AG08396 (cell line): ENCODE data around the gene GRB10.

Source experiments
- DNase-seq: peaks from one replicate; pipeline ENCODE4 v3.0.0; 2012; ENCODE audit warnings: low spot score, mixed read lengths

Gene GRB10

DNA sequence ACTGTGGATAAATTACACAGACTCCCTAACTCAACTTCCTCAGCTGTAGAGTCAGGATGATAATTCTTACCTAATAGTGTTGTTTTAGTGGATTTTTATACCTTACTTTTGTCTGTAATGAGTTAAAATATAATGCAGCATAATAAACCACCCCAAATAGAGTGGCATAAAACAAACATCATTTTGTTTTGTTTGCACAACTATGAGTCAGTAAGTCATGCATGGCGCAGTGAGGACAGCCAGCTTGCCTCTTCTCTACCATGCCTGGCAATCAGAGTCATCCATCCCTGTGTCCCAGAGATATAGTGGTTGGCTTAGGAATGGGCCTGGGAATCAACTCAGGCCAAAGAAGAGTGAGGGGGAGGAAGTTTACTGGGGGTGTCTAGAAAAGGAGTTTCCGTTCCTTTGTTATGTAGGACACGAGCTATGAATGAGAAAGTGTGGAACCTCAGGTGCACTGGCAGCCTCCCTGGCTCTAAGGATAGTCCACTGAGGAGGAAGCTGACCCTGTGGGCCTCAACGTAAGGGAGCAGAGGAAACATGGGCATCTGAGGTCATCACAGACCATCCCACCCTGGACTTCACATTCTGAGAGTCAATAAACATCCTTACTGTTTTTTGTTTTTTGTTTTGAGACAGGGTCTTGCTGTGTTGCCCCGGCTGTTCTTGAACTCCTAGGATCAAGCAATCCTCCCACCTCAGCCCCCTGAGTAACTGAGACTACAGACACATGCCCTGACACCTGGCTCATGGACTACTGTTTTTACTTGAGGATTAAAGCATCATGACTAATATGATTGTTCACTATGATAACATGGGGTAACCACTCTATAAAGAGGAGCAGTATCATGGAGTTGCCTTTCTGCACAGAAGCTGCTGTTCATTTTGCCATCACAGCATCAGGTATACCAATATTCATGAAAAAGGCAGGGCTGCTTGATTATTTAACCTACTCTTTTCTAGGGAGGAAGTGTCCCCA lies 21.0 kb upstream of the GRB10 start:
- DNase-seq: no peak

GRCh38 chr7:50801907-50802306 lies 19.2 kb upstream of the GRB10 start:
- no peak for DNase-seq

DNA sequence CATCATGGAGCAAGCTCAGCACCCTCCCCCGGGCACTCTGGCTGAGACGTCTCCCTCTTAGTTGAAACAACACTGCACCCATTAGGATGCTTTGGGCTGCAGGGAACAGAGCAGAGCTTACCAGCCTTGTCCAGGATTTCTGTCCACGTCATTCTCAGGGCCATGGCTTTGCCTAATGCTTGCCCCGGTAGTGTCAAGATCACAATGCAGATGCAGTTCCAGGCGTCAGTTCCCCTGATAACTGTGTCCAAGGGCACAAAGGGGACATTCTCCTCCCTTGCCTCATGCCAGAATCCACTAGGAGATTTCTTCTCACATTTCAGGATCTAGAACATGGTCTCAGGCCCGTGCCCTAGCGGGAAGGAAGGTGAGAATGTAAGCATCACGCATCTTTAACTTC lies 17.2 kb upstream of the GRB10 start:
- DNase-seq: no peak

- no peak for DNase-seq
These were observed 15.4 kb upstream of the GRB10 start for GRCh38 chr7:50798126-50798525.

DNA sequence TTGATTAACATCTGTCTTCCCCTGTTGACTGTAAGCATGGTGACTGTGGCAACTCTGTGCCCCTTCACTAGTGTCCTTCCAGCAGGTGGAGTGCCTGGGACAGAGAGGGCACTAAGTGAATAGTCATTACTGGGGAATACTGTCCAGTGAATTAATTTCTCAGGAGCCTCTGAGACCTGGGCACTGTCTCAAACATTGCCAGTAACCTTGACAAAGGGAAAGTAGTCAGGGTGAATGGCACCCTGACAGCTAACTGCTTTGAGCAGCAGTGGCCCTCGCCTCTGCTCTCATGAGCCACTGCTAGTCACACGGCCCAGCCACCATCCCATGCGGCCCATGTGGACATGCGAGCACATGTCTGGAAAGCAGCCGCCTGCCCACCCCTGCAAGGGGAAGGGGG lies 13.1 kb upstream of the GRB10 start:
- no peak for DNase-seq

DNA sequence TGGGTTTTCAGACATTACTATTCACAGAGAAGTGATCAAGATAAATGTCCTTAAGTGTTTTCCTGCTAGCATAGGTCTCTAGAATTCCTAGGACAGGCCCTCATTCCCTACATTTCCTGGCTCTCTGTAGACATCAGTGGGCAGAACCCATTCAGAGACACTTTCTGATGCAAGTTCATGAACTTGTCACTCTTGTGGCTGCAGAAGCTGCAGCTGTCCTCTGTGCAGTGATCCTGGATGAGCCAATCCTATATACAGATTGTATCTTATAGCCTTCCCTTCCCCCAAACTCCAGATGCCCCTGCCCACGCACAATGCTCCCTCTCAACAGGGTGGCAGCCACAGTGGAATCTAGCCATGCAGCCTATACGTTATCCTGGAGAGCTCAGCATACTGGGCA lies 12.6 kb upstream of the GRB10 start:
- DNase-seq: no peak

DNA sequence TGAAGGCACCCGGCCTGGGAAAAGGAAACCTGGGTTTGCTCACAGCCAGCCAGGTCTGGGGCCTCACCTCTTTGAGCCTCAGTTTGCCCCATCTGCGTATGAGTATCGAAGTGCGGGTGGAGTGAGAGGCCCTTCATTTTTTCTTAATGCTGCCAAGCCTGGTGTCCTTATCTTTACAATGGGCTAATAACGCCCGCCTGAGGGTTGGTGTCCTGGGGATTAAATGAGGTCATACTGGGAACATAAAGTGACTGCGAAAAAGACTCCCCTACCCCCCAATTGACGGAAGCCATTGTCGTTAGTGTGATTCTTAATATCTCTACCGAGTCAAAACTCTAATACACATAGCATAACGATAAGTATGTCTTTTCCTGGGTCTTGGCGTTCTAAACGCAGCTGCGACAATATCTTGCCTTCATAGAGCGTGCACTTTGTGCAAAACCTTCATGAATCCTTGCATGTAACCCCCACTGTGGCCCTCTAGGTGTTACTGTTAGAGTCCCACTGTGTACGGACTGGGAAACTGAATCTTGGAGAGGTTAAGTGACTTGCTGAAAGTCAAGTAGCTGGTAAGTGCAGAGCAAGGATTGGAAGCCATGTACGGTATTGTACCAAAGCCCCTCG lies 11.4 kb upstream of the GRB10 start:
- no peak for DNase-seq

GRCh38 chr7:50793120-50793946 lies 10.6 kb upstream of the GRB10 start:
- DNase-seq: peak; percentile 90

DNA sequence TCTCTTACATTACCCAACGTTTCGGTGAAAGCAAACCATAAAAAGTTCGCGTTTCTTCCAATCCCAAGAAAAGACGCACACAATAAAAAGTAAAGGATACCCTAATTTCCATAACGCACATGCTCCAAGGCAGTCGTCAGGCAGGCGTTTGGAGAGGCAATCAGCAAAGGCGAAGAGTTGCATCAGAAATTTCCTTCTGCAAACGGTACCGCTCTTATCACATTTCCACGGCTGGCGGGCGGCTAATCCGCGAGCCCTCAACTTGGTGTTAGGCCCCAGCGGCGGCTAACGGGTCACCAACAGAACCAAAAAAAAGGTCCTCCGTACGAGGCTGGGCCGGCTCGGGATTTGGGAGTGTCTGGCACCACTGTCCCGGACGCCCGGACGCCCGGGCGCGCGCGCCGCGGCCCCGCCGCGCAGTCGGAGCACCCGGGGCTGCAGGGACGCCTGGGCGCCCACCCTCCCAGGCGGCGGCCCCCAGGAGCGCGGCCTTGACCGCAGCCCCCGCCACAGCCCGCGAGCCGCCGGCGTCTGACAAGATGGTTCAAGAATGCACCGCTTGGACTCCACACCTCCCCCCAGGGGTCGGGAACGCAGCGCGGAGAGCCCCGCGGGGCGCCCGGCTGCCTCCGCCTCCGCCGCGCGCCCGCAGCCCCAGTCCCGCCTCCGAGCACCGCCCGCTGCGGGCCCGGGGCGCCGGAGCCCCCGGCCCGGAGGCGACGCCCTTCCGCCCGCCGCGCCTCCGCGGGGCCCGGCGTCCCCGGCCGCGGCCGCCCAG lies 9.8 kb upstream of the GRB10 start:
- peak; percentile 76 for DNase-seq

DNA sequence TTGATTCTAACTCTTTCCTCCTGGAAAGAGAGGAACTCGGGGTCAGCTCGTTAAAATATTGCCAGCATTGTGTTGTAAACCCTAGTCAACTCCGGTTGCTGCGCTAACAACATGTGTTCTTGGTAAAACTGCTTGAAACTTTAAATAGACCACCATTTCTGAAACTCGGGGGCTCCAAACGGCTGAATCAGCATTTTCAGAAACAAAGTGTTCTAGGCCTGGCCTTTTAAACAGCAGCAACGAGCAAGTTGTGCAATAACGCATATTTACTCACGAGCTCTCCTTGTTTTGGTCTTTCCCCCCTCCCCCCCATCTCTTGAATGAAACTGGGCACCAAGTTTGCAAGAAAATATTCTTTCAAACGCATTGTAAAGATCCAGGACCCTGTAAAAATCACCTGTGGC lies 9.2 kb upstream of the GRB10 start:
- DNase-seq: peak; percentile 53

GRCh38 chr7:50791363-50791937 lies 8.8 kb upstream of the GRB10 start:
- DNase-seq: no peak

- no peak for DNase-seq
These were observed 7.7 kb upstream of the GRB10 start for GRCh38 chr7:50790381-50790780.

GRCh38 chr7:50788382-50788781 lies 5.7 kb upstream of the GRB10 start:
- DNase-seq: no peak

GRCh38 chr7:50787825-50788224 lies 5.1 kb upstream of the GRB10 start:
- DNase-seq: no peak

DNA sequence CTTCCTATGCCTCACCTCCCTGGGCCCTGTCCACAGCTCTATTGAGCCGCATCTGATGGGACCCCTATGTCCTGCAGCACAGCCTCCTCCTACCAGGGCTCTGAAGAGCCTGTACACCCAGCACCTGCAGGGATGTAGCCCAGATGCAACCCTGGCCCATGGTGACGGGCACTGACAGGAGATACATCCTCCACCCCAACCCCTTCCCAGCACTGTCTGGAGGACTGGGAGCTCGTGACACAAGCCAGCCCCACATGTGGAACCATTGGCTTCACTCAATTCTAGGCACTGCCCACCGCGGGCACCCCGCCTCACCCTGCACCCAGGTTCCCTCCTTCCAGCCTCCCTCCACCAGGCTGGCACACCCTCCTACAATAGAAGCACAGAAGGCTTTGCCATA lies 2.6 kb upstream of the GRB10 start:
- no peak for DNase-seq

DNA sequence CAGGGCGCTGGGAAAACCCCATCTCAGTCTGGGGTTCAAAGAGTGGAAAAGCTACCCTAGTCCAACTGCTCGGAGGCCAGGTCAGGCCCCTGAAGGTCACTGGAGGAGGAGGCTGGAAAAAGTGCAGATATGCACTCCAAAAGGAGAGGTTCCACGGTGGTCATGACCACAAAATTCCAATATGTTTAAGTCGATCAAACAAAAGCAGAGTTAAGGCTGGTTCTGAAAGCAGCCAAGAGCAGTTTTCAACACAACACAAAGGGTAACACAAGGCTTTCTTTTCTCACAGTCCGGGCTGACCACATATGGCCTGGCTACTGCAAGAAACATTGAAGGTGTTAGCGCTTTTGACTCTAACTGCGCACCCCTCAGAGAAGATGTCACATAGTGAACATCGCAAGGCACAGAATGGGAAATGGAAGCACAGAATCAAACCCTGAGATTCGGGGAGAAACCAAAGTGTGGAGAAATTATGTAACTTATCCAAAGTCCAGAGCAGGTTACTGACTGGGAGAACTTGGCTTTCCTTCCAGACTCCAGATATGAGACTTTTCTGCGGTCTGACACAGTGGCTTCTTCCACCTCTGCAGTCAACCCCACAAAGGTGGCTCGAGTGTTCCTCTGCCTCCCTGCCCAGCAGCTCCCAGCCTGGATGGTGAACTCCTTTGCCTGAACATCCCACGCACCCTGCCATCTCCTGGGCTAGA lies 1.3 kb upstream of the GRB10 start:
- no peak for DNase-seq

DNA sequence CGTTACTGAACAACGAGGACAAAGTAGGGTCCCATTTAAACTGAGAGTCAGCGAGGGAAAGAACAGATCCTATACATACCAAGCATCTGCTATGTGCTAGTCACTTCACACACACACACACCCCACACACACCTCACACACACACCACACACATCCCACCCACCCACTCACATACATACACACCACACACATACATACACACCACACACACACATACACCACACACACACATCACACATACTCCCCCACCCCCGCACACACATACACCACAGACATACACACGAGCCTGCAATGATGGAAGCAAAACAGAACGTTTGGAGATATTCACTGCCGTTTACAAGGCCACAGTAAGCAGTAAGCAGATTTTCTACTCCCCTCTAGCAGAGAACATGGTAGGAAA lies 607 bp upstream of the GRB10 start:
- no peak for DNase-seq

- DNase-seq: no peak
These were observed 1.1 kb downstream of the GRB10 start for GRCh38 chr7:50781381-50782293.

GRCh38 chr7:50780436-50780835 lies 2.3 kb downstream of the GRB10 start:
- no peak for DNase-seq

- DNase-seq: no peak
These were observed 3.3 kb downstream of the GRB10 start for GRCh38 chr7:50779427-50779826.
